LNCaP clone FGC (cell line): ENCODE results near the gene ACSS1.

Experiments
- DNase-seq: peaks from one replicate; pipeline ENCODE4 v3.0.0-alpha.2; 2011; ENCODE audit warnings: low read depth
- H3K4me3 ChIP-seq: 2 replicates; pipeline ENCODE4 v1.5.1; 2011; ENCODE audit warnings: mild to moderate bottlenecking, low read depth, low read length, control low read depth
- CTCF ChIP-seq: IDR thresholded peaks from 2 replicates; pipeline ENCODE4 v1.5.1; 2012; ENCODE audit warnings: mild to moderate bottlenecking; ENCODE audit not compliant: control insufficient read depth, insufficient read depth; ENCODE audit errors: extremely low read depth

The ACSS1 gene

DNA sequence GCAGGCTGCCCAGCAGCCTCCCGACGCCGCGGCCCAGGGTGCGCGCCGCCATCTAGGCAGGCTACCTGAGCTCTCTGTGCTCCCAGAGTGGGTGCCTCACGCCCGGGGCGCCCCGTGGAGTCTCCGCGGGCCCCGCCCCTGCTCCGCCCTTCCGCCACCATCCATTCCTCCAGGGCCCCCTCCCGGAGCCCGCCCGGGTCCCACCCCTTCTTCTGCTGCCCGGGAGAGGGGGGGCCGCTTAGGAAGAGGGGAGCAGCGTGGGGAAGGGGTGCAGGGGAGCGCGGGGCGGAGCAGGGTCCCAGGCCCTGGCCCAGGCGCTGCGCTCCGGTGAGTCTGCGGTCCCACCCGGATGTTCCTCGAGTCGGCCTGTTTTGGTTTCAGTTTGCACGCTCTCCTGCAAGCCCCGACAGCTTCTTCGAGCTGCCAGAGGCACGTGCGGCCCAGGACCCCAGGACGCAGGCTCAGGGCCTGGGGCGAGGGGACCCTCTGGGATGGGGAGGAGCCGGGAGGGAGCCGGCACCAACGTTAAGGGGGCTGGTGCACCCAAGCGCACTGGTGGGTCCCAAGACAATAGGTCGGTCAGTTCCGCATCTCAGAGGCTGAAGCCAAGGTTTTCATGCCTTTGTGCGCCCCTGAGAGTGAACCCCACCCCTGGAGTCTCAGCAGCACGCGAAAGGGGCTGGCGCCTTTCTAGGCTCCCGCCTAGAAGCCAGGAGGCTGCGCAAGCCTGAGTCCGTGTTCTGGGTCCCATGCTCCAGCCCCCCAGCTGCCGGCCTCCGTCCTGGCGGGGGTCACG is at the start of gene ACSS1:
TSS of gene ACSS1 (minus strand) at position 89 of the 796 bp plus-strand sequence. CDS start at position 52, 37 bp downstream.
- DNase-seq: no peak
- no peak for TF ChIP-seq CTCF
- peak within 1 kb of the TSS; percentile 40 for H3K4me3 ChIP-seq

DNA sequence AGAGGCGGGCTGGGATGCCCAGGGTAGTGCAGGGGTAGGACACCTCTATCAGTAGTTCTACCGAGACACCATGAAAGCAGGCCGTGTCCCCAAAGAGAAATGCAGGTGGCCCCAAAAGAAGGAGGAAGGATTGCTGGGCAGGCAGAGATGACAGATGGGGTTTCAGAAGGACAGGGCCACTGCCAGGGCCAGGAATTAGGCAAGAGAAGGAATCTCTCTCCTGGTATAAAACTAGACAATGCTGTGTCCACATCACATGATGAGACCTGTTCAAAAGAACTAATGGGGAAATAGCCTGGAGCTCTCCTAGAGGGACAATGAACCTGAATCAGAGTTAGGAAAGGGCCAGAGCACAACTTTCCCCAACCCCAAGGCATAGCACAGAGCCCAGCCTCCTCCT is 45.6 kb upstream of the ACSS1 start:
- no peak overlapping the region for H3K4me3 ChIP-seq
- no peak for TF ChIP-seq CTCF
- no peak for DNase-seq

DNA sequence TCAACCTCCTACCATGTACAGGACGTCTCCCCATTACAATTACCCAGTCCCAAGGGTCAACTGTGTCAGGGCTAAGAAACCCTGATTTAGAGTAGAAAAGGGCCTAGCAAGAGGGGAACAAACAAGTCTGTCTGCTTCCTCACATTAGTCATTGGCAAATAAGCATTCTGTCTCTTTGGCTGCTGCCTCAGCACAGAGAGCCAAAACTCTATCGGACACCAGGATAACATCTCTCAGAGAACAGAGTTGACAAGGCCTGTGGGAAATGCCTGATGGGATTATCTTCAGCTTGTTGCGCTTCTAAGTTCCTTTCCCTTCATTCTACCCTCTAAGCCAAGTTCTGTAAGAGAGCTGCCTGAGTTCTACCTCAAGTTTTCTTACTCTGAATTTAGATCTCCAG is 43.0 kb upstream of the ACSS1 start:
- TF ChIP-seq CTCF: no peak
- peak; percentile 26 for DNase-seq
- H3K4me3 ChIP-seq: no peak overlapping the region

GRCh38 chr20:25099601-25100140 is 41.7 kb upstream of the ACSS1 start:
- DNase-seq: no peak

DNA sequence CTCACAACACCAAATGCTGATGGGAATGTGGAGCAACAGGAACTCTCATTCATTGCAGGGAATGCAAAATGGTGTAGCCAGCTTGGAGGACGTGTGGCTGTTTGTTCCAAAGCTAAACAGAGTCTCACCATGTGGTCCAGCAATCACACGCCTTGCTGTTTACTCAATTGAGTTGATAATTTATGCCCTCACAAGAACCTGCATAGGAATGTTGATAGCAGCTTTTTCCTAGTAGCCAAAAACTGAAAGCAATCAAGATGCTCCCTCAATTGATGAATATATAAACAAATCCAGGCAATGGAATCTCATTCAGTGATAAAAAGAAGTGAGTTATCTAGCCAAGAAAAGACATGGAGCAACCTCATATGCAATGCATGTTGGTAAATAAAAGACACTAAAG is 39.6 kb upstream of the ACSS1 start:
- no peak for DNase-seq
- no peak for TF ChIP-seq CTCF
- no peak overlapping the region for H3K4me3 ChIP-seq

More at GRCh38 chr20:25099601-25100140, 41.7 kb upstream of the ACSS1 start:
- no peak overlapping the region for H3K4me3 ChIP-seq
- TF ChIP-seq CTCF: no peak

- no peak for TF ChIP-seq CTCF
- no peak for DNase-seq
- H3K4me3 ChIP-seq: no peak overlapping the region
Measured at GRCh38 chr20:25090492-25091429, 32.8 kb upstream of the ACSS1 start.
